Middle frontal gyrus (tissue), 1 donor: ENCODE measurements around the gene B3GALT5.

Experiments used
- DNase-seq: peaks from one replicate; pipeline ENCODE4 v3.0.0-alpha.2; 2015; ENCODE audit warnings: low spot score; ENCODE audit errors: extremely low spot score

The B3GALT5 gene

GRCh38 chr21:39604951-39605350 is 7.8 kb upstream of the B3GALT5 start:
- no peak for DNase-seq

GRCh38 chr21:39610703-39611102 is 2.0 kb upstream of the B3GALT5 start:
- DNase-seq: no peak

- DNase-seq: no peak
Observed at GRCh38 chr21:39611551-39612190, 1.1 kb upstream of the B3GALT5 start.

- no peak for DNase-seq
Observed at GRCh38 chr21:39613041-39613934, 548 bp downstream of the B3GALT5 start.

GRCh38 chr21:39616211-39616772 is 3.6 kb downstream of the B3GALT5 start:
- DNase-seq: no peak

GRCh38 chr21:39620856-39621255 is 8.1 kb downstream of the B3GALT5 start:
- no peak for DNase-seq

- no peak for DNase-seq
Observed at GRCh38 chr21:39625211-39625895, 12.6 kb downstream of the B3GALT5 start.

- no peak for DNase-seq
Observed at GRCh38 chr21:39628385-39628784, 15.6 kb downstream of the B3GALT5 start.

GRCh38 chr21:39630191-39630591 is 17.5 kb downstream of the B3GALT5 start:
- DNase-seq: no peak

- no peak for DNase-seq
Observed at GRCh38 chr21:39630827-39631226, 18.1 kb downstream of the B3GALT5 start.

GRCh38 chr21:39631842-39632562 is 19.3 kb downstream of the B3GALT5 start:
- no peak for DNase-seq

- no peak for DNase-seq
Observed at GRCh38 chr21:39632796-39633442, 20.2 kb downstream of the B3GALT5 start.

- no peak for DNase-seq
Observed at GRCh38 chr21:39633770-39634181, 21.0 kb downstream of the B3GALT5 start.

GRCh38 chr21:39634507-39634906 is 21.8 kb downstream of the B3GALT5 start:
- no peak for DNase-seq

- DNase-seq: no peak
Observed at GRCh38 chr21:39637197-39637970, 24.6 kb downstream of the B3GALT5 start.

GRCh38 chr21:39637971-39638240 is 25.2 kb downstream of the B3GALT5 start:
- no peak for DNase-seq

- no peak for DNase-seq
Observed at GRCh38 chr21:39638281-39638680, 25.5 kb downstream of the B3GALT5 start.

- DNase-seq: no peak
Observed at GRCh38 chr21:39640754-39641153, 28.0 kb downstream of the B3GALT5 start.

- no peak for DNase-seq
Observed at GRCh38 chr21:39641827-39642450, 29.2 kb downstream of the B3GALT5 start.
